GM21619 (cell line): Measurements from ENCODE around the gene MYBBP1A.

Experiments
- ATAC-seq: cut with Tn5 transposase; IDR thresholded peaks from one replicate; pipeline ENCODE4 v1.9.1; 2021; ENCODE audit not compliant: unreplicated experiment

MYBBP1A gene

GRCh38 chr17:4549781-4550533 is 5.2 kb downstream of the MYBBP1A start:
- ATAC-seq = no peak

GRCh38 chr17:4548721-4549531 is 6.3 kb downstream of the MYBBP1A start:
- no peak for ATAC-seq

GRCh38 chr17:4548061-4548461 is 7.1 kb downstream of the MYBBP1A start:
- no peak for ATAC-seq

DNA sequence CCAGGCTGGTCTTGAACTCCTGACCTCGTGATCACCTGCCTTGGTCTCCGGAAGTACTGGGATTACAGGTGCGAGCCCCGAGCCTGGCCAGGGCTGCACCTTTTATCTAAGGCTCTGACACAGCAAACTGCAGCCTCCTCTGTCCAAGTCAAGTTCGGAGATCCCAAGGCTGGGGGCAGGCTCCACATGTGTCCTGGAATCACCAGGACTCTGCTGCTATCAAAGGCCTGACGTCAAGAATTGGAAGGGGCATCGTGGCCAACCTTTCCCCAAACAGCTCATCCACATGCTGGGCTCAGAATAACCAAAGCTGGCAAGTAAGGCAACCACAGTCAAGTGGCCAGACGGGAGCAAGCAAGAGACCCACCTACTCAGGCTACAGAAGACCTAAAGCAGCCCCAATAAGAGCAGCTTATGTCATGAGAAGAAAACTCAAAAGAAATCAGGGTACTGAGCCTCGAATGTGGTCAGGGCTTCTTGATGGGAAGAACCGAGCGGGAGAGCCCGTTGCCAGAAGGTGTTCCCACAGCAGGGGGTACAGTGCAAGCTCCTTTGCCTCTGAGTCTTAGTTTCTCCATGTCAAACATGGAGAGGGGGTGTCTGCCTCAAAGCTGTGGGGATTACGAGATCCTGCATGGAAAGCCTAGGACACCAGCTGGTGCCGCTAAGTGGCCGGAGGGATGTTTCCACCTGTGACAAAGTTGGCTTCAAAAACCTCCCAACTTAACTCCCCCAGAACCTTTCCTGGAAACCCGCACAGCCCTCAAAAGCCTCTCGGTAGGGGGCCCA is 7.9 kb downstream of the MYBBP1A start:
- no peak for ATAC-seq

GRCh38 chr17:4545217-4545951 is 9.8 kb downstream of the MYBBP1A start:
- ATAC-seq = no peak

- ATAC-seq = no peak
Observed at GRCh38 chr17:4544951-4545216, 10.3 kb downstream of the MYBBP1A start.

- no peak for ATAC-seq
Observed at GRCh38 chr17:4544135-4544950, 10.8 kb downstream of the MYBBP1A start.

- no peak for ATAC-seq
Observed at GRCh38 chr17:4543557-4544026, 11.6 kb downstream of the MYBBP1A start.

DNA sequence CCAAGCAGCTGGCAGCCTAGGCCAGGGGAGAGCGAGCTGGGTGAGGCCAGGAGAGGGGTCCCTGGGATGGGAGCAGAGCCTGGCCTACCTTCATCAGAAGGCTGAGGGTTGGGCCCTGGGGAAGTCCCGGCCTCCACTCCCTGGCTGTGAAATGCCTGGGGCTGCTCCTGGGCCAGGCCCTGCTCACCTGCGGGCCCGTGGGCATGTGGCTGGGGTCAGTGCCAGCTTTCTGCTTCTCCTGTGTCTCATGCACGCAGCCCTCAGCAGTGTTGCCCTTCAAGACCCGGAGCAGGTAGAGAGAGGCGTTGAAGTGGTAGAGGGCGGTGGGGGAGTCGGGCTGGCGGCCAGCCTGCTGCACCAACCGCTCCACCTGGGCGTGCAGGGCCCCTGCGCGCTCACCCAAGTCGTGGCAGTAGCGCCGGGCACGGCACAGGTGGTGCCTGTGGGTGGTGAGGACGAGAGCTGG is 12.4 kb downstream of the MYBBP1A start:
- ATAC-seq = no peak

GRCh38 chr17:4542003-4542725 is 13.0 kb downstream of the MYBBP1A start:
- no peak for ATAC-seq

GRCh38 chr17:4541328-4542002 is 13.7 kb downstream of the MYBBP1A start:
- no peak for ATAC-seq

GRCh38 chr17:4540687-4541327 is 14.4 kb downstream of the MYBBP1A start:
- no peak for ATAC-seq

- ATAC-seq = no peak
Observed at GRCh38 chr17:4540224-4540651, 14.9 kb downstream of the MYBBP1A start.

DNA sequence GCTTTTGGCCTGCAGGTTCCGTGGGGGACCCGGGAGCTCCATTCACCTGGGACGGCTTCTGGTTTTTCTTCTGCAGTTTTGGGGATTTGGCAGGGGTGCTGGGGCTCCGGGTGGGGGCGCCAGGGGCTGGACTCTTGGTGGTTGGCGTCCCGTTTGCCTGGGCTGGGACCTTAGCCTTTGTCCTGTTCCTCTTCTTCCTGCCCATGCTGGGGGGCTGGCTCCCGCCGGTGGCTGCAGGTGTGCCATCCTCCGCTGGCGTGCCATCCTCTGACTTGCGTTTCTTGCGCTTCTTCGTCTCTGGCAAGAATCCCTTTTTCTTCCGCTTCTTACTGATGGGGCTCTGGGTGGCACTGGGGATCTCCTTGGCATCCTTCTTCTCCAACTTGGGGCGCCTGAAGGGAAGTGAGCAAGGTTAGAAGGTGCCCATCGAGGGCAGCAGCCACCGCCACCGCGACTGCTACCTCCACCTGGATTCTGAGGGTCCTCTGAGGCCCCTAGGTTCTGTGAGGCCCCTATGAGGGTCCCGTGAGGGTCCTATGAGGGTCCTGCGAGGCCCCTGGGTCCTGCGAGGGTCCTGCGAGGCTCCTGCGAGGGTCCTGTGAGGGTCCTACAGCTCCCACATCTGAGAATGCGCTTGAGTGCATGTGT is 15.5 kb downstream of the MYBBP1A start:
- ATAC-seq = no peak

- no peak for ATAC-seq
Observed at GRCh38 chr17:4539025-4539424, 16.2 kb downstream of the MYBBP1A start.

DNA sequence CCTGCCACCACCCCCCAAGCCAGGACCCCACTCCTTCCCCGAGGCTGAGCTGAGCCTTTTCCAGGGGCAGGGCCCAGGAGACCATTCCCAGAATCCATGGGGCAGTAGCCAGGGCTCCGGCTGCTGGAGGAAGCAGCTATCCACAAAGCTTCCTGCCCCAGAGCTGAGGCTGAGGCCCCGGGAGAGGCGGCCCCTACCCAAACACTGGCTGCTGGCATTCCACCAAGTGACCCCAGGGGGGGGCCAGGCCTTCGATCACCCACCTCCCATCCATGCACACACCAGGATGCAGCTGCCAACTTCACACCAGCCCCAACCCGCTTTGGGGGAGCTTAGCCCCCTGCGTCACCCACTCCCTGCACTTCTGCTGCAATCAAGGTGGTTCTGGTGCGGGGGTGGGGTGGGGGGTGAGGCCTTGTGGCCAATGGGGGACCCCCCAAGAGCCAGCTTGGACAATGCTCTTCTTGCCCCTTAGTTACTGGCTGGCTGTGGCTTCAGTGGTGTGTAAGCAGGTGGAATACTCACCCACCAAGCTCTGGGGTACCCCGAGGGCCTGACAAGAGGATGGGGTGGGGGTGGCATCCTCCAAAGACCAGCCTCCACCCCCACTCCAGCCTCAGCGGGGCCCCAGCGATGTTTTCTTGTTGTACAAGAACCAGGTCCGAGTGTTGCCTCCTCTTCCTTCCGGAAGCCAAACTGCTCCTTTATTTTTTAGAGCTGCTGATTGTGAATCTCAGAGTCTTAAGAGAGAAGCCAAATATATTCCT is 16.8 kb downstream of the MYBBP1A start:
- ATAC-seq = no peak
